DND-41 (cell line): ENCODE data around the gene MMP24OS.

ENCODE experiments used
- ATAC-seq: fragments of 200-7000 bp; cut with Tn5 transposase; 3 replicates; pipeline ENCODE4 v1.9.1; 2021; ENCODE audit warnings: low read depth; ENCODE audit not compliant: insufficient read depth
- DNase-seq: peaks from one replicate; pipeline ENCODE4 v3.0.0-alpha.2; 2020
- H2AFZ ChIP-seq: 2 replicates; pipeline ENCODE4 v1.6.0; 2012; ENCODE audit warnings: low read depth, low read length
- H3K27ac ChIP-seq: 2 replicates; pipeline ENCODE4 v1.5.1; 2012; ENCODE audit warnings: low read length, inconsistent platforms
- H3K27me3 ChIP-seq: fragments of 200-600 bp; sonication (generic); 2 replicates; pipeline ENCODE4 v1.6.0; 2012; ENCODE audit warnings: low read length, mild to moderate bottlenecking, inconsistent platforms; ENCODE audit not compliant: insufficient read depth, poor library complexity
- H3K36me3 ChIP-seq: 2 replicates; pipeline ENCODE4 v1.5.1; 2012; ENCODE audit warnings: low read length, inconsistent platforms; ENCODE audit not compliant: insufficient read depth
- H3K4me1 ChIP-seq: 2 replicates; pipeline ENCODE4 v1.5.1; 2012; ENCODE audit warnings: mild to moderate bottlenecking, low read length; ENCODE audit not compliant: insufficient read depth
- H3K4me2 ChIP-seq: 2 replicates; pipeline ENCODE4 v1.6.0; 2012; ENCODE audit warnings: mild to moderate bottlenecking, moderate library complexity, low read length, inconsistent platforms; ENCODE audit not compliant: insufficient read depth
- H3K4me3 ChIP-seq, 2 experiments: fragments of 200-600 bp in 1 of 2; shearing (Covaris generic) in 1 of 2; 2 replicates each; pipeline ENCODE4 v1.5.1; 2012 to 2016; ENCODE audit warnings: inconsistent platforms in 2 of 2, low read length in 2 of 2, mild to moderate bottlenecking in 2 of 2, low read depth in 1 of 2, moderate library complexity in 1 of 2
- H3K79me2 ChIP-seq: 2 replicates; pipeline ENCODE4 v1.6.0; 2012; ENCODE audit warnings: low read length, inconsistent platforms; ENCODE audit not compliant: insufficient read depth
- H3K9ac ChIP-seq: 2 replicates; pipeline ENCODE4 v1.6.0; 2012; ENCODE audit warnings: low read depth, mild to moderate bottlenecking, inconsistent platforms, low read length, moderate library complexity
- H3K9me3 ChIP-seq: 2 replicates; pipeline ENCODE4 v1.5.1; 2012; ENCODE audit warnings: low read length, moderate library complexity, mild to moderate bottlenecking, inconsistent platforms; ENCODE audit not compliant: insufficient read depth, severe bottlenecking
- H4K20me1 ChIP-seq: 2 replicates; pipeline ENCODE4 v1.6.0; 2012; ENCODE audit warnings: low read length; ENCODE audit not compliant: insufficient read depth
- CTCF ChIP-seq: IDR thresholded peaks from 2 replicates; pipeline ENCODE4 v1.5.1; 2012; ENCODE audit warnings: borderline replicate concordance, low read length, moderate library complexity, mild to moderate bottlenecking; ENCODE audit not compliant: poor library complexity, severe bottlenecking; ENCODE audit errors: extremely low read depth
- EZH2 ChIP-seq: IDR thresholded peaks from 3 replicates; pipeline ENCODE4 v1.6.1; 2012; ENCODE audit warnings: borderline replicate concordance, low read depth, mild to moderate bottlenecking, moderate library complexity, low read length, inconsistent platforms; ENCODE audit not compliant: severe bottlenecking

The MMP24OS gene

DNA sequence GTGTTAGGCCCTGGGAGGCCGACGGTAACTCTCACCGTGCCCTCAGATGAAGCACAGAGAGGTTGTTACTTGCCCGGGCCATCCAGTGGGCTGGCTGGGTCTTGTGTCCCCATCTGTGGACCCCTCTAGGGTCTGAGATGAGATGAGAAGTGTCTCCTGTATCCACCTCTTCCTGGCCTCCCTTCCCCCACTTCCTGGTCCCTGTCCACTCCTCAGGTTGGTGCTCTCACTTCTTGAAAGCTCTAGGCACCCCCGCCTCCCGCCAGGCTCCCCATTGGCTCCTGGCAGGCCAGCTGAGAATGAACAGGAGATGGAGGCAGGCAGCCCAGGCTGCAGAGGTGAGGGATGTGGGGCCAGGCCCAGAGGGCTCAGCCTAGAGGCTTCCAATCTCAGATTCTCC is 1.5 kb downstream of the MMP24OS start:
- peak overlapping the region; percentile 66 for H3K9ac ChIP-seq
- peaks cover 7% of the 10 kb centered on the region for H3K79me2 ChIP-seq
- H3K27me3 ChIP-seq, result no peaks in the 10 kb centered on the region
- H3K4me1 ChIP-seq, result peaks cover 17% of the 10 kb centered on the region
- no peak for TF ChIP-seq CTCF
- no peak for TF ChIP-seq EZH2
- H2AFZ ChIP-seq, result no peak overlapping the region
- H4K20me1 ChIP-seq, result peaks cover 25% of the 10 kb centered on the region
- no peaks in the 10 kb centered on the region for H3K9me3 ChIP-seq
- H3K36me3 ChIP-seq, result peaks cover 28% of the 10 kb centered on the region
- DNase-seq, result no peak
- no peak overlapping the region for H3K27ac ChIP-seq
- peak overlapping the region in 1 of 2 experiments; percentile 64; a peak in 2 of 4 replicates for H3K4me3 ChIP-seq
- H3K4me2 ChIP-seq, result peak overlapping the region; percentile 77
- no peak for ATAC-seq

- H3K9ac ChIP-seq, result no peak overlapping the region
- no peak for DNase-seq
Observed at GRCh38 chr20:35275741-35276251, 2.1 kb downstream of the MMP24OS start.

GRCh38 chr20:35274172-35275092 is 3.5 kb downstream of the MMP24OS start:
- no peak for TF ChIP-seq EZH2
- TF ChIP-seq CTCF, result no peak
- H3K9me3 ChIP-seq, result no peaks in the 10 kb centered on the region

More at GRCh38 chr20:35275741-35276251, 2.1 kb downstream of the MMP24OS start:
- Histone ChIP-seq H3K79me2 (peaks cover 7% of the 10 kb centered on the region), H3K36me3 (peaks cover 28% of the 10 kb centered on the region), H3K27ac (no peak overlapping the region), H2AFZ (no peak overlapping the region), H3K4me1 (peaks cover 17% of the 10 kb centered on the region), H3K27me3 (no peaks in the 10 kb centered on the region), H4K20me1 (peaks cover 25% of the 10 kb centered on the region), H3K4me2 (no peak overlapping the region), H3K9me3 (no peaks in the 10 kb centered on the region), H3K4me3 (no peak overlapping the region)
- no peak for TF ChIP-seq CTCF
- TF ChIP-seq EZH2, result no peak
- ATAC-seq, result no peak

More at GRCh38 chr20:35274172-35275092, 3.5 kb downstream of the MMP24OS start:
- H3K4me3 ChIP-seq, result no peak overlapping the region
- DNase-seq (no peak), ATAC-seq (no peak)
- peaks cover 15% of the 10 kb centered on the region for H3K36me3 ChIP-seq
- no peak overlapping the region for H2AFZ ChIP-seq
- peaks cover 18% of the 10 kb centered on the region for H4K20me1 ChIP-seq
- H3K27ac ChIP-seq, result no peak overlapping the region
- no peak overlapping the region for H3K4me2 ChIP-seq
- no peak overlapping the region for H3K9ac ChIP-seq
- peaks cover 7% of the 10 kb centered on the region for H3K79me2 ChIP-seq
- H3K27me3 ChIP-seq, result no peaks in the 10 kb centered on the region
- peaks cover 17% of the 10 kb centered on the region for H3K4me1 ChIP-seq
